GM12873 (cell line): ENCODE measurements around the gene MCF2L.

Experiments used
- TF ChIP-seq, protein P1 (sequence below): IDR thresholded peaks from 2 replicates; pipeline ENCODE4 v1.5.1; 2012; ENCODE audit warnings: low read depth, mild to moderate bottlenecking, moderate library complexity, low read length, control low read depth; ENCODE audit not compliant: insufficient read depth; ENCODE audit errors: missing control alignments

MCF2L gene

DNA sequence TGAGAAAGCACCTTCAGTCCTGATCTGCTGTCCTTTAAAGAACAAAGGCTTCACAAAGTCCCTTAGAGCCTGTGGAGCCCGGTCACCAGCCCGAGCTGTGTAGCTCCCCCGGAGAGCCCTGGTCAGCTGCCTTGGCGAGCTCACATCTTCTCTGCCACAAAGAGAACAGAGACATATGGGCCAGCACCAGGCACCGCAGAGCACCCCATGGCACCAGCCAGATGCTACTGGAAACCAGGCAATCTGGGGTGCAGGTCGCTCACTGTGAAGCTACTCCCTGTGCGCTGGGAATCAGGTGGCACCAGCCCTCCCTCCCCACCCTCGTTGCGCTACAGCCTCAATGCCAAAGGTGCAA, 92.2 kb downstream of the MCF2L start:
- TF ChIP-seq, protein P1, sequence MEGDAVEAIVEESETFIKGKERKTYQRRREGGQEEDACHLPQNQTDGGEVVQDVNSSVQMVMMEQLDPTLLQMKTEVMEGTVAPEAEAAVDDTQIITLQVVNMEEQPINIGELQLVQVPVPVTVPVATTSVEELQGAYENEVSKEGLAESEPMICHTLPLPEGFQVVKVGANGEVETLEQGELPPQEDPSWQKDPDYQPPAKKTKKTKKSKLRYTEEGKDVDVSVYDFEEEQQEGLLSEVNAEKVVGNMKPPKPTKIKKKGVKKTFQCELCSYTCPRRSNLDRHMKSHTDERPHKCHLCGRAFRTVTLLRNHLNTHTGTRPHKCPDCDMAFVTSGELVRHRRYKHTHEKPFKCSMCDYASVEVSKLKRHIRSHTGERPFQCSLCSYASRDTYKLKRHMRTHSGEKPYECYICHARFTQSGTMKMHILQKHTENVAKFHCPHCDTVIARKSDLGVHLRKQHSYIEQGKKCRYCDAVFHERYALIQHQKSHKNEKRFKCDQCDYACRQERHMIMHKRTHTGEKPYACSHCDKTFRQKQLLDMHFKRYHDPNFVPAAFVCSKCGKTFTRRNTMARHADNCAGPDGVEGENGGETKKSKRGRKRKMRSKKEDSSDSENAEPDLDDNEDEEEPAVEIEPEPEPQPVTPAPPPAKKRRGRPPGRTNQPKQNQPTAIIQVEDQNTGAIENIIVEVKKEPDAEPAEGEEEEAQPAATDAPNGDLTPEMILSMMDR, result no peak

DNA sequence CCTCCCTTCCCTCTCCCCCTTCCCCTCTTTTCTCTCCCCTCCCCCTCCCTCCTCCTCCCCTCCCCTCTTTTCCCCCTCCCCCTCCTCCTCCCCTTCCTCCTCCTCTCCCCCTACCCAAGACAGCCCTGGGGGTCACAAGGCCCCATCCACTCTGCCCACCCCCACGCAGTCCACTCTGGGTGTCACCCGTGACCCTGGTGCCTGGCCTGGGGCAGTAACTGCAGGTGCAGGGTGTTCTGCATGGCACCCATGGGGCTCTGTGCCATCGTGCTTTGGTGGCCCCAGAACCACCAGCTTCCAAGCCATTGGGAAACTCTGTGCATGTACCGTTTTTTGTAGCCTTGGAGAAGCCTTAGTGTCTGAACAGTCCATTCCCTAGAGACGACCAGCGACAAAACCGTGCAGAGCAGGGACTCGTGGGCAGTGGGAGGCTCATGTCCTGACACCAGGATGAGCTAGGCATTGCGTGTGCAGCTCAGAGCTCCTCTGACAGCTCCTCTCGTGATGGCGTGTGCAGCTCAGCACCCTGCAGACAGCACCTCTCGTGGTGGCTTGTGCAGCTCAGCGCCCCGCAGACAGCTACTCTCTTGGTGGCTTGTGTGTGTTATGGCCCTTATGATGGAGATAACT, 92.9 kb downstream of the MCF2L start:
- TF ChIP-seq, protein P1, result no peak

DNA sequence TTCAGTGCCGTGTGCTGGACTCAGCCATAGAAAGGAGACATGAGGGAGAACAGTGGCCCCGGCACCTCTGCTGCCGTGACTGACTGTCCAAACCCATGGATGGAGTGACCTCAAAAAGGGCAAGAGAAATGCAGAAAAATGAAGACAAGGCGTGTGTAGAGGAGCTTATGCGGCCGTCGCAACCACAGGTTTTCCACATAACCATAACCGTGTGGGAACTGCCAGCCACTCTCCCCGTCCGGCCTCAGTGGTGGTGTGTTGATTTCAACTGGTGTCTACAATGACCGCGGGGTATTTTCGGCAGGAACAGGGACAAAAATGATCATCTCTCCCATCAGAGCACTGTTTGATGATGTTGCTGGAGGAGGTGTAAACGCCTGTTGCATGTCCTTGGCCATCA, 93.7 kb downstream of the MCF2L start:
- TF ChIP-seq, protein P1, result no peak

DNA sequence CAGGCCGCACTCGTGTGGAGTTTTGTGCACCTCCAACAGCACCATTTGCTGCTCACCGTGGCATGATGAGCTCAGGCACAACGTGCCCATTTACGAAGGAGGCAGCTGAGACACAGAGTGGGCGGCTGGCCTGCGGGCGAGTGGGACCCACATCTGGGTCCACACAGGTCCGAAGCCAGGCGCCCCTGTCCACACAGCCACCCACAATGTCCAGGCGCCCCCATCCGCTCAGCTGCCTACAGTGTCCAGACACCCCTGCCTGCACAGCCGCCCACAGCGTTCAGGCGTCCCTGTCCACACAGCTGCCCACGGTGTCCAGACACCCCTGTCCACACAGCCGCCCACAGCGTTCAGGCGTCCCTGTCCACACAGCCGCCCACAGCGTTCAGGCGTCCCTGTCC, 94.1 kb downstream of the MCF2L start:
- TF ChIP-seq, protein P1, result no peak

DNA sequence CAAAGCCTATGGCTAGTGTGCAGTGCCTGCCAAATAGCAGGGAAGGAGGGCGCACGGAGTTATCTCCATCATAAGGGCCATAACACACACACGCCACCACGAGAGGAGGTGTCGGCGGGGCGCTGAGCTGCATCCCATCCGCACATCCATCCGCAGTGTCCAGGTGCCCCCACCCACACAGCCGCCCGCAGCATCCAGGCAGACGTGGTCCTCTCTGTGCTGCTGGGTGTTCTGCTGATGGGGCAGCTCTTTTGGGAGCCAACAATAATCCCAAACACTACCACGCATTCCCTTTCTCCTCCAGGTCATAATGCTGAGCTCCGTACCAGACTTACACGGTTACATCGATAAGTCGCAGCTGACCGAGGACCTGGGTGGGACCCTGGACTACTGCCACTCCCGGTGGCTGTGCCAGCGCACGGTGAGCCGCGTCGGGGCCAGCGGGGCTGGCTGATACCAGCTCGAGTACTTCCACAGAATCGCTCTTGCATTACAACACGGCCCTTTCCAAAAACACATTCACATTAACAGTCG, 95.1 kb downstream of the MCF2L start:
- TF ChIP-seq, protein P1, result no peak

DNA sequence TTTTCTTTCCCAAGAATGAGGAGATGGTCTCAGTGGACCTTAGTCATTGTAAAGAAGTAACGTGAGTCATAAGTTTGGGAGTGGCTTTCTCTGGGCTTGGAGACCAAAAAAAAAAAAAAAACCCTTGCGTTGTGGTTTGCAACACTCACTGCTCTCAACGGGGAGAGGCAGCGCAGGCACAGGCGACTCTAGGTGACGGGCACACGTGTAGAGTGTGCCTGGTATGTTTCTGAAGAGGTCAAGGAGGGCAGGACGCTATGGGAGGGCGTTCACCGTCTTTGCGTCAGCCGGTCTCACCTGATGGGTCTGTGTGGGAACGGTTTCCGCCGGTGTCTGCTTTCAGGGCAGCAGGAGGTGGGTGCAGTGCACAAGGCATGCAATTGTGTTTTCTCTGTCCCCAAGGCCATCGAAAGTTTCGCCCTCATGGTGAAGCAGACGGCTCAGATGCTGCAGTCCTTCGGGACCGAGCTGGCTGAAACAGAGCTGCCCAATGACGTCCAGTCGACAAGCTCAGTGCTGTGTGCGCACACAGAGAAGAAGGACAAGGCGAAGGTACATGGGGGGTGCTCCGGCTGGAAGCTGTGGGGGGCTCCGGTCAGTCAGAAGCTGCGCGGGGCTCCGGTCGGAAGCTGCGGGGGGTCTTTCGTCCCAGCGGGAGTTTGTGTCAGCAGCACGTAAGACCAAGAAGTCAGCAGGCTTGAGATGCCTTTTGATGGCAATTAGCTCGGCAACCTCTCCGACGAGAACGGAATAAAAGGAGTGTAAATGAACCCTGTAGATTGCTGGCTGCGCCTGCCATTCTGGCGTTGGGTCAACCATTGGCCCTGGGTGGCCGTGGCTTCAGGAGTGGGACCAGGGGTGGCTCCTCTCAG, 95.8 kb downstream of the MCF2L start:
- TF ChIP-seq, protein P1, result no peak

DNA sequence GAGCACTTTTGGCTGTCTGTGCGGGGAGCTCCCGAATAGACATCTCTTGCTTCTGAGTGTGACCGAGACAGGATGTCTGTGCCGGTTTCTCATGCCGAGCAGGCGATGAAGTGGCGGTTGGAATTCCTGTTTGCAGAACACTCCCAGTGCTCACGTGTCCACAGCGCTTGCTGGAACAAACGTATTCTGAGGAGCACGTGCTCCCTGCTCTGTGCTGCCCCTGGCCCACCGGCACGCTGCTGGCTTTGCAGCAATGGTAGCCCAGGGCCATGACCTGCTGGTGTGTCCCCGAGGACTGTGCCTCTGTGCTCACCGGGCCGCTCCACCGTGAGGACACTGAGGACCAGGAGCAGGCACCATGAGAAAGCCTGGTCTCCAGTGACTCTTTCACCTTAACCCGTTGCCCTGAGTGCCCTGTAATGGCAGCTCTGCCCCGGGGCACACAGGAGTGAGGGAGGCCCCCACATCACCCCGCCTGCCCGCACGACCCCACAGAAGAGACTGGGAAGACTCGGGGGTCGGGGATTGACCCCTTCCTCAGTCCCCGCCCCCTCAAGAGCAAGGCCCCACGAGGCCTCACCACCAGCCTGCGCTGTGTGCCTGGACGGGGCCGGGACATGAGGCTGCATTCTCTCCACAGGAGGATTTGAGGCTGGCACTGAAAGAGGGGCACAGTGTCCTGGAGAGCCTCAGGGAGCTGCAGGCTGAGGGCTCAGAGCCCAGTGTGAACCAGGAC, 96.6 kb downstream of the MCF2L start:
- TF ChIP-seq, protein P1, result no peak
